Caco-2 (cell line): ENCODE results near the gene RPL10. TPM values are rescaled to one million over a fixed set of nuclear protein-coding genes. Genes with fewer than 3 reads are reported as not detected.

ENCODE experiments used
- BruUV-seq: library from RNA; stranded (reverse); fragments of 400-500 nt; replicated peaks from 2 replicates; lab custom pipeline; 2021; lab: Mats Ljungman, UMichigan
- CTCF ChIA-PET: fragments of 300-600 bp; sonication (Branson Sonifier 250); formaldehyde crosslinking; loops from one replicate; lab custom pipeline; 2022; ENCODE audit warnings: antibody characterized with exemption; lab: Charles Lee
- POLR2A ChIA-PET: fragments of 300-600 bp; sonication (Branson Sonifier 250); formaldehyde crosslinking; loops from one replicate; lab custom pipeline; 2022; ENCODE audit warnings: antibody characterized with exemption; lab: Charles Lee
- DNase-seq, 2 experiments: peaks; one replicate each; pipeline versions ENCODE4 v3.0.0 to v3.0.0-alpha.2; 2020 to 2022
- H3K27me3 ChIP-seq: replicated peaks from 2 replicates; pipeline ENCODE4 v1.6.0; 2011; ENCODE audit warnings: low read length; ENCODE audit not compliant: control insufficient read depth, insufficient read depth
- H3K36me3 ChIP-seq: 2 replicates; pipeline ENCODE4 v1.5.1; 2011; ENCODE audit warnings: low read length; ENCODE audit not compliant: control insufficient read depth, insufficient read depth
- H3K4me1 ChIP-seq: fragments of 250-450 bp; sonication (Bioruptor Pico); 2 replicates; pipeline ENCODE4 v1.5.1; 2020; ENCODE audit warnings: mild to moderate bottlenecking
- H3K4me3 ChIP-seq: 2 replicates; pipeline ENCODE4 v1.5.1; 2011; ENCODE audit warnings: low read depth, mild to moderate bottlenecking, control low read depth, low read length
- H3K9me3 ChIP-seq: fragments of 250-450 bp; sonication (Bioruptor Pico); 2 replicates; pipeline ENCODE4 v1.5.1; 2020; ENCODE audit warnings: mild to moderate bottlenecking, moderate library complexity
- H3K27ac Mint-ChIP-seq: one replicate; pipeline ENCODE4 v1.8.0; 2022; ENCODE audit warnings: mixed read lengths; ENCODE audit not compliant: unreplicated experiment
- H3K27me3 Mint-ChIP-seq: one replicate; pipeline ENCODE4 v1.8.0; 2022; ENCODE audit warnings: mixed read lengths; ENCODE audit not compliant: insufficient read depth, unreplicated experiment
- H3K36me3 Mint-ChIP-seq: one replicate; pipeline ENCODE4 v1.8.0; 2022; ENCODE audit warnings: mild to moderate bottlenecking, mixed read lengths; ENCODE audit not compliant: insufficient read depth, unreplicated experiment
- H3K4me1 Mint-ChIP-seq: one replicate; pipeline ENCODE4 v1.8.0; 2022; ENCODE audit warnings: low read depth, mixed read lengths; ENCODE audit not compliant: unreplicated experiment
- H3K4me3 Mint-ChIP-seq: one replicate; pipeline ENCODE4 v1.8.0; 2022; ENCODE audit warnings: mild to moderate bottlenecking, moderate library complexity, mixed read lengths; ENCODE audit not compliant: unreplicated experiment
- H3K9me3 Mint-ChIP-seq: one replicate; pipeline ENCODE4 v1.8.0; 2022; ENCODE audit warnings: mixed read lengths; ENCODE audit not compliant: unreplicated experiment
- CTCF ChIP-seq, 2 experiments: fragments of 200-600 bp in 1 of 2; IDR thresholded peaks; 1 replicate in 1 of 2; 2 replicates in 1 of 2; pipeline versions ENCODE4 v1.5.1 to v1.8.0; 2011 to 2022; ENCODE audit warnings: antibody characterized with exemption in 1 of 2, control low read depth in 1 of 2, inconsistent platforms in 1 of 2, low read depth in 1 of 2, low read length in 1 of 2, mild to moderate bottlenecking in 1 of 2, moderate library complexity in 1 of 2; ENCODE audit not compliant: insufficient read depth in 1 of 2, severe bottlenecking in 1 of 2, unreplicated experiment in 1 of 2
- intact Hi-C: fragments of 100-400 bp; cut with micrococcal nuclease; formaldehyde crosslinking; loops from one replicate; pipeline ENCODE4 v1.10.0; 2022; ENCODE audit not compliant: unreplicated experiment
- total RNA-seq: library from RNA; stranded (reverse); gene quantifications from 2 replicates; pipeline ENCODE4 v1.2.3, GENCODE V29; 2022

RPL10 gene
- total RNA-seq, 1 experiment from 2014 or later = 2,081 TPM

GRCh38 chrX:154375156-154375504 is 23.0 kb upstream of the RPL10 start:
- DNase-seq = no peak
- CTCF ChIA-PET = interaction anchor here (0.5 kb wide), 1 partner anchor 357 kb away, joined by 3 read pairs; no protein-coding TSS in a partner anchor
- H3K4me3 Mint-ChIP-seq = peak overlapping the region; percentile 70
- H3K36me3 Mint-ChIP-seq = peaks cover 33% of the 10 kb centered on the region
- TF ChIP-seq CTCF (IDR thresholded peaks at IDR 0.05; ENCODE audit: insufficient read depth in 1 of 2, low read depth in 1 of 2, low read length in 1 of 2, severe bottlenecking in 1 of 2, unreplicated experiment in 1 of 2) = no peak
- H3K27me3 Mint-ChIP-seq = no peaks in the 10 kb centered on the region
- H3K4me1 ChIP-seq = peaks cover 9% of the 10 kb centered on the region
- no peaks in the 10 kb centered on the region for H3K4me1 Mint-ChIP-seq
- intact Hi-C loops = loop anchor here (10.0 kb wide), 1 partner anchor 400 kb away; the partner anchor contains the start of genes HCFC1 and TMEM187
- no peaks in the 10 kb centered on the region for H3K9me3 ChIP-seq
- POLR2A ChIA-PET = interaction anchor here (0.6 to 1.1 kb wide), 3 partner anchors 20 to 152 kb away, joined by 3 to 4 read pairs (median 4); no protein-coding TSS in a partner anchor
- peak overlapping the region; percentile 55 for H3K4me3 ChIP-seq
- no TSS peak for BruUV-seq
- no peaks in the 10 kb centered on the region for H3K27me3 ChIP-seq
- H3K27ac Mint-ChIP-seq = peak overlapping the region; percentile 69
- H3K36me3 ChIP-seq = peaks cover 2% of the 10 kb centered on the region; the same call in 1 of the 2 replicates
- no peaks in the 10 kb centered on the region for H3K9me3 Mint-ChIP-seq

DNA sequence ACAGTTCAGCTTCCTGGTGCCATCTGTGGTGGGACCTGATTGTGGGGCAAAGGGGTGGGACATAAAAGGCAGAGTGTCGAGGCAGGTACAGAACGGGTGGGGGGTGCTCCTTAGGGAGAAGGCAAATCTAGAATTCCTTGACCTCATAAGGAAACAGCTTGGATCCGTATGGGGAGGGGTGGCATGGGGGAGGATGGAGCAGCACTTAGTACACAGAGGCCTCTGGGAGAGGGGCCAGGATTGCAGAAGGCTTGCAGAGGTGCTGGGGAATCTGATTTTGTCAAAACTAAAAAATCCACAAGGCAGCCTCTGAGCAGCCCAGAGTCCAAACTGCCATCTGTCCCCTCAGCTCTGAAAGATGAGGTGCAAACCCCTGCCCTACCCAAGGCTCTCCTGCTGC is 21.4 kb upstream of the RPL10 start:
- Mint-ChIP-seq H3K4me3 (no peak overlapping the region), H3K27ac (no peak overlapping the region), H3K36me3 (peaks cover 39% of the 10 kb centered on the region), H3K27me3 (no peaks in the 10 kb centered on the region), H3K9me3 (no peaks in the 10 kb centered on the region), H3K4me1 (peaks cover 6% of the 10 kb centered on the region)
- Histone ChIP-seq H3K36me3 (peaks cover 2% of the 10 kb centered on the region; the same call in 1 of the 2 replicates), H3K9me3 (no peaks in the 10 kb centered on the region), H3K4me1 (peaks cover 6% of the 10 kb centered on the region), H3K4me3 (no peak overlapping the region), H3K27me3 (no peaks in the 10 kb centered on the region)
- intact Hi-C loops = loop anchor here (10.0 kb wide), 1 partner anchor 402 kb away; the partner anchor contains the start of genes HCFC1 and TMEM187
- POLR2A ChIA-PET = no interaction called here
- no TSS peak for BruUV-seq
- no peak for DNase-seq
- TF ChIP-seq CTCF (IDR thresholded peaks at IDR 0.05; ENCODE audit: insufficient read depth in 1 of 2, low read depth in 1 of 2, low read length in 1 of 2, severe bottlenecking in 1 of 2, unreplicated experiment in 1 of 2) = no peak
- CTCF ChIA-PET = no interaction called here

- CTCF ChIA-PET = interaction anchor here (0.6 kb wide), 1 partner anchor 829 kb away, joined by 3 read pairs; no protein-coding TSS in a partner anchor
- BruUV-seq = no TSS peak
- no peak for TF ChIP-seq CTCF (IDR thresholded peaks at IDR 0.05; ENCODE audit: insufficient read depth in 1 of 2, low read depth in 1 of 2, low read length in 1 of 2, severe bottlenecking in 1 of 2, unreplicated experiment in 1 of 2)
- Histone ChIP-seq H3K4me1 (no peaks in the 10 kb centered on the region; the same call in 1 of the 2 replicates), H3K4me3 (peak overlapping the region; percentile 49), H3K9me3 (no peaks in the 10 kb centered on the region), H3K27me3 (no peaks in the 10 kb centered on the region), H3K36me3 (peaks cover 2% of the 10 kb centered on the region; the same call in 1 of the 2 replicates)
- intact Hi-C loops = loop anchor here (10.0 kb wide), 1 partner anchor 403 kb away; the partner anchor contains the start of genes HCFC1 and TMEM187
- H3K27ac Mint-ChIP-seq = peak overlapping the region; percentile 69
- H3K36me3 Mint-ChIP-seq = peaks cover 50% of the 10 kb centered on the region
- DNase-seq = no peak
- H3K9me3 Mint-ChIP-seq = no peaks in the 10 kb centered on the region
- H3K4me1 Mint-ChIP-seq = peaks cover 6% of the 10 kb centered on the region
- peak overlapping the region; percentile 64 for H3K4me3 Mint-ChIP-seq
- POLR2A ChIA-PET = interaction anchor here (0.6 to 1.5 kb wide), 3 partner anchors 7 to 20 kb away, joined by 3 to 5 read pairs (median 3); partner anchors contain the start of gene RPL10
- H3K27me3 Mint-ChIP-seq = no peaks in the 10 kb centered on the region
Observed at GRCh38 chrX:154378059-154378798, 19.9 kb upstream of the RPL10 start.
